OCI-LY3 (cell line): ENCODE results near the gene CPNE4.

Experiments used
- H2AFZ ChIP-seq: fragments of 200-600, 300-600 bp; shearing (Covaris generic); 2 replicates; pipeline ENCODE4 v1.6.0; 2014; ENCODE audit warnings: antibody characterized with exemption, low read depth, low read length
- H3K27ac ChIP-seq: fragments of 200-600, 300-600 bp; sonication (generic); 2 replicates; pipeline ENCODE4 v1.5.1; 2014; ENCODE audit warnings: mild to moderate bottlenecking, low read length, moderate library complexity, mixed read lengths
- H3K27me3 ChIP-seq: fragments of 200-600, 300-600 bp; sonication (generic); 2 replicates; pipeline ENCODE4 v1.6.1; 2014; ENCODE audit warnings: low read depth, low read length, mixed read lengths
- H3K36me3 ChIP-seq: fragments of 200-600, 300-600 bp; sonication (generic); replicated peaks from 2 replicates; pipeline ENCODE3; 2014; ENCODE audit warnings: low read depth, low read length, mixed read lengths
- H3K4me1 ChIP-seq: fragments of 300-600, 200-600 bp; sonication (generic); 2 replicates; pipeline ENCODE4 v1.6.1; 2014; ENCODE audit warnings: low read length, mixed read lengths
- H3K4me2 ChIP-seq: fragments of 200-600, 300-600 bp; sonication (generic); 2 replicates; pipeline ENCODE4 v1.6.1; 2014; ENCODE audit warnings: low read length, mixed read lengths
- H3K4me3 ChIP-seq: fragments of 300-600, 200-600 bp; sonication (generic); 2 replicates; pipeline ENCODE4 v1.5.1; 2014; ENCODE audit warnings: antibody characterized with exemption, mild to moderate bottlenecking, low read length, moderate library complexity
- H3K79me2 ChIP-seq: fragments of 300-600, 200-600 bp; shearing (Covaris generic); 2 replicates; pipeline ENCODE4 v1.6.1; 2014; ENCODE audit warnings: mild to moderate bottlenecking, low read length, mixed read lengths
- H3K9ac ChIP-seq: fragments of 300-600, 200-600 bp; shearing (Covaris generic); 2 replicates; pipeline ENCODE4 v1.6.0; 2014; ENCODE audit warnings: mild to moderate bottlenecking, low read length, moderate library complexity
- H3K9me3 ChIP-seq: fragments of 200-600, 300-600 bp; shearing (Covaris generic); 2 replicates; pipeline ENCODE4 v1.6.1; 2014; ENCODE audit warnings: low read length, mixed read lengths; ENCODE audit not compliant: insufficient read depth
- H4K20me1 ChIP-seq: fragments of 200-600, 300-600 bp; sonication (generic); 2 replicates; pipeline ENCODE4 v1.6.1; 2016; ENCODE audit warnings: low read length, mixed read lengths; ENCODE audit not compliant: insufficient read depth
- CTCF ChIP-seq: fragments of 200-600, 300-600 bp; sonication (generic); IDR thresholded peaks from 2 replicates; pipeline ENCODE4 v1.5.1; 2014; ENCODE audit warnings: antibody characterized with exemption, low read length, low read depth
- EZH2phosphoT487 ChIP-seq: fragments of 200-600 bp; shearing (Covaris generic); IDR thresholded peaks from 2 replicates; pipeline ENCODE4 v1.6.1; 2018; ENCODE audit warnings: antibody characterized with exemption, mixed run types, low read depth

CPNE4 gene

DNA sequence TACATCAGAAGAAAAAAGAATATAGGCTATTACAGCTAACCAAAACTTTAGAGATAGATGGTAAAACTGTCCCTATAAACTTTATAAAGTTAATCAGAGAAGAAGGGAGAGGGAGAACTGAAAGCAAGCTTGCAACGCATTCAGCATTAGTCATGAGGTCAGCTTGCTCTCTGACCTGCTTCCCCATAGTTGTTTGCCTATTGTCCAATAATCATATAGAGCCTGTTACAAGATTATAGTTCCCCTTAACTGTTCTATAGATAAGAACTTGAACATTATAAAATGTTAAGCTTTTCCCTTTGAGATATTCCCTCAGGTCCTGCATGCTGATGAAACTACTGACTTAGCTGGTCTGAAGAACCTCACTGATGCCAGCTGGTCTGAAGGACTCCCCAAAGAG lies 74.5 kb downstream of the CPNE4 start:
- no peak overlapping the region for H2AFZ ChIP-seq
- no peak overlapping the region for H3K4me3 ChIP-seq
- H3K27me3 ChIP-seq = peaks cover 4% of the 10 kb centered on the region; the same call in 1 of the 2 replicates
- H3K4me2 ChIP-seq = no peak overlapping the region
- no peaks in the 10 kb centered on the region for H3K36me3 ChIP-seq
- TF ChIP-seq EZH2phosphoT487 (no peak), CTCF (no peak)
- H4K20me1 ChIP-seq = no peaks in the 10 kb centered on the region
- no peaks in the 10 kb centered on the region for H3K79me2 ChIP-seq
- H3K9ac ChIP-seq = no peak overlapping the region
- H3K4me1 ChIP-seq = no peaks in the 10 kb centered on the region
- H3K27ac ChIP-seq = no peak overlapping the region
- no peaks in the 10 kb centered on the region for H3K9me3 ChIP-seq

GRCh38 chr3:131957980-131958379 lies 76.8 kb downstream of the CPNE4 start:
- Histone ChIP-seq H3K27me3 (peaks cover 4% of the 10 kb centered on the region; the same call in 1 of the 2 replicates), H3K4me1 (no peaks in the 10 kb centered on the region), H3K9ac (no peak overlapping the region), H4K20me1 (no peaks in the 10 kb centered on the region), H3K79me2 (no peaks in the 10 kb centered on the region), H3K4me3 (no peak overlapping the region), H2AFZ (no peak overlapping the region), H3K4me2 (no peak overlapping the region), H3K9me3 (no peaks in the 10 kb centered on the region), H3K36me3 (no peaks in the 10 kb centered on the region), H3K27ac (no peak overlapping the region)
- TF ChIP-seq CTCF (no peak), EZH2phosphoT487 (no peak)

DNA sequence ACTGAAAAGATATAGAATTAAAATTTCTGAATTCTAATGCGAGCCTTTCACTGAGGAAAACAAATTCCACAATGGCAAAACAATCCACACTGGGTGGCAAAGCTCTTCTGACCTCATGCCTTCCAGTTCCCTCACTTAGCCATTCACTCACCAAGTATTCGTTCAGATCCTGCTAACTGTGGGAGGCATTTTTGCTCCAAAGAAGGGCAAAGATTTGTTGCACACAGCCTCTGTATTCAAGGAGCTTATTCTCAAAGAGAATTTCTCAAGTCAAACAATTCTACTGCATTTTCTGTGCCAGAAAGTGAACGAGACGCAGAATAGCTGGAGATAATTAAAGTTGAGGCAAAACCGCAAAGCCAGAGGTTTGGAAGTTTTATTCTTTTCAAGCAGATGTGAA lies 77.3 kb downstream of the CPNE4 start:
- Histone ChIP-seq H3K9ac (no peak overlapping the region), H4K20me1 (no peaks in the 10 kb centered on the region), H3K9me3 (no peaks in the 10 kb centered on the region), H2AFZ (no peak overlapping the region), H3K79me2 (no peaks in the 10 kb centered on the region), H3K4me3 (no peak overlapping the region), H3K4me2 (no peak overlapping the region), H3K36me3 (no peaks in the 10 kb centered on the region), H3K27me3 (peaks cover 4% of the 10 kb centered on the region; the same call in 1 of the 2 replicates), H3K27ac (no peak overlapping the region), H3K4me1 (no peaks in the 10 kb centered on the region)
- TF ChIP-seq CTCF (no peak), EZH2phosphoT487 (no peak)

- H3K9ac ChIP-seq = no peak overlapping the region
- H3K27ac ChIP-seq = no peak overlapping the region
- H3K27me3 ChIP-seq = no peaks in the 10 kb centered on the region
- H2AFZ ChIP-seq = no peak overlapping the region
- H3K4me1 ChIP-seq = no peaks in the 10 kb centered on the region
- H3K9me3 ChIP-seq = no peaks in the 10 kb centered on the region
- no peak overlapping the region for H3K4me2 ChIP-seq
- no peaks in the 10 kb centered on the region for H3K36me3 ChIP-seq
- H3K4me3 ChIP-seq = no peak overlapping the region
- TF ChIP-seq EZH2phosphoT487 = no peak
- TF ChIP-seq CTCF = no peak
- H3K79me2 ChIP-seq = no peaks in the 10 kb centered on the region
- no peaks in the 10 kb centered on the region for H4K20me1 ChIP-seq
Measured at GRCh38 chr3:131948806-131949205, 86.0 kb downstream of the CPNE4 start.
